ENCODE data around the gene TMEM121B.
"Not testable (repeated sequence)": the region's sequence is repeated elsewhere in the genome, so short reads cannot be mapped to it uniquely, and the experiment has no call there.

Gene TMEM121B

GRCh38 chr22:17121233-17122195 lies at the start of gene TMEM121B:
Gene TMEM121B, minus strand, starts transcription at chr22:17121360. Its CDS starts 233 bp downstream, at chr22:17121127.
- peak in 1 of 3 donors; percentile 16 for DNase-seq (ENCODE audit: low read depth in 2 of 3, low spot score in 1 of 3)

DNA sequence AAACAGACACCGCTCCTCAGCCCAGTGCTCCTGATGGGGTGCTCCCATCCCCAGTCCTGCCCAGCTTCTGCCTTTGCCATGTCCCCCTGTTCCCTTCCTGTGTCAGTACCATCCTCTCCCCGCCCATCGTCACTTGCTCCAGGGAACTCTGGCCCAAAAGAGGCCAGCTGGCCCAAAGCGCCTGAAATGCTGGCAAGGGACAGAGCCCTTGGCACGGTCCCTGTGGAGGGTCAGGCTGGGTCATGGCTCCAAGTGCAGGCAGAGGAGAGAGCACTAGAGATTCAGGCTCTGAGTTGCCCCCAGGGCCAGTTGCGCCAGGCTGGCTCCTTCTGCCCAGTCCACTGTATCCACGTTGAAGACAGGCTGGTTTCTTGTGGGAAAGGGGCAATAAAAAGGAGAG lies 46.3 kb upstream of the TMEM121B start:
- DNase-seq (ENCODE audit: low read depth in 2 of 3, low spot score in 1 of 3), result no peak

DNA sequence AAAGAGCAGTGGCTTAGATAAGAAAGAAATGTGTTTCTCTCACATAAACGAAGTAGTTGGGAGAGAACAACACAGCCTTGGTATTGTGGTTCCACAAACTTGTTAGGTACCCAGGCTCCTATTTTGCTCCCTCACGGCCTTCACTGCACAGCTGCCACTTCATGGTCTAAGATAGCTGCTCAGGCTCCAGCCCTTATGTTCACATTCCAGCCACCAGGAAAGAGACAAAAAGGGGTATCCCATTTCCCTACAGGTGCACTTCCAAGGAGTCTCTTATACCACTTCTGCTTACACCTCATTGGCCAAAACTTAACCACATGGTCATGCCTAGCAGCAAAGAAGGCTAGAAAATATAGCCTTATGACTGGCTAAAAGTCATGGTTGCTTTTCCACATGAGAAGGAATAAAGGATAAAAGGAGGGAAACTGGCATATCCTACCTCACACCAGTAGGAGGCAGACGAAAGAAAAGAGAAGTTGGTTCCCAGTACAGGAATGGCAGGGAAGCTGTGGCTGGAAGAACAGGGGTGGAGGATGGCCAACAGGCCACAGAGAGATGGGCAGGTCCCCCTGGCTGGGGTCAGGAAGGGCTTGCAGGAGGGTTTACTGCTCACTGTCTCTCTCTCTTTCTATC lies 43.3 kb upstream of the TMEM121B start:
- DNase-seq (ENCODE audit: low read depth in 2 of 3, low spot score in 1 of 3), result no peak

DNA sequence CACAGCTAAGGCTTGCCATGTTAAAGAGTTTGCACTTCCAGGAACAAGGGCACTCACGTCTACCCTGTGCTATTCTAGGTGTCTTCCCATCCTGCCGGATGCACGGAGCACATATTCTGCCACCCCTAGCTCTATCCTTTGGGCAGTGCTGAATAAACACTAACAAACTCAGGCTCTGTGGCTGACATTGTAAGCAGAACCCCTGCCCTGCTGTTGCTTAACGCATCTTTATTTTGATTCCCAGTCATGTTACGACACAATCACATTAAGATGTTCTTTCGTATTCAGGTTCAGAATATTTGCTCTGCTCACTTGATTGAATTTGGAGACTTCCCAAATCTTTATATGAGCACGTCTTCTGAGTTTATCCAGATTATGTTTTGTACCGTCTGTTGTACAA lies 41.6 kb upstream of the TMEM121B start:
- DNase-seq (ENCODE audit: low read depth in 2 of 3, low spot score in 1 of 3), result no peak

DNA sequence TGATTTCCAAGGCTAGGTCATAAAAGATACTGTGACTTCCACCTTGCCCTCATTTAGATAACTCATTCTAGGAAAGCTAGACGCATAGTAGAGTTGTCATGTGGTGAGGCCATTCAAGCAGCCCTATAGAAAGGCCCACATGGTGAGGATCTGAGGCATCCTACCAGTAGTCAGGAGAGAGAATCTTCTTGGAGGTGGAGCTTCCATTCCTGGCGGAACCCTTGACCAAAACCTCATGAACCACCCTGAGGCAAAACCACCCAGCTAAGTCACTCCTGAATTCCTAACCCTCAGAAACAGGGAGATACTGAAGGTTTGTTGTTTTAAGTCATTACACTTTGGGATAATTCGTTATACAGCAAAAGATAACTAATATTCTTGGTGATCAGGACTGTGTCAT lies 40.8 kb upstream of the TMEM121B start:
- no peak for DNase-seq (ENCODE audit: low read depth in 2 of 3, low spot score in 1 of 3)

DNA sequence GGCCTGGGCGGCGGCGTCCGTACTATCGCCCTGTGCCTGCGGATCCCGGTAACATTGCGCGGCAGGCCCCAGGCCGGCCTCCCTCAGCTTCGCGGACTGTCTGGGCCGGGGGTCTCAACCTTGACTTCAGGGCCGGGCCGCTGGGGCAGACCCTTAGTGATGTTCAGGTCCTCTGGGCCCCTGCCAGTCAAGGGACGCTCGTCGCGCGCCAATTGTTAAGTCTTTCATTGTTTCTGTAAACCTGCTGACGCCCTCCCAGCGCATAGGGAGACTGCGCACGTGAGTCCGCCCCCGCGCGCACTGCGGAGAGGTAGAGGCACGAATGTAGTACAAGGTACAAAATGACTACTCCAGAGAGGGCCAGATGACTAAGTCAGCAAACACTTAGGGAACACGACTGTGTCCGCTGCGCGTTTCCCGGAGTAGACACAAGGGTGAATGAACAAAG lies 38.4 kb upstream of the TMEM121B start:
- peak; percentile 65 to 69 (median 66) for DNase-seq (ENCODE audit: low read depth in 2 of 3, low spot score in 1 of 3)

GRCh38 chr22:17158568-17159503 lies 37.7 kb upstream of the TMEM121B start, which contains the start of gene HDHD5:
Gene HDHD5, minus strand, starts transcription at chr22:17159277. Its CDS starts 26 bp downstream, at chr22:17159251.
- DNase-seq (ENCODE audit: low read depth in 2 of 3, low spot score in 1 of 3), result peak; percentile 77 to 88 (median 79)

- DNase-seq (ENCODE audit: low read depth in 2 of 3, low spot score in 1 of 3), result no peak
Measured at GRCh38 chr22:17158176-17158567, 37.0 kb upstream of the TMEM121B start.

GRCh38 chr22:17157714-17158113 lies 36.6 kb upstream of the TMEM121B start:
- DNase-seq (ENCODE audit: low read depth in 2 of 3, low spot score in 1 of 3), result no peak

DNA sequence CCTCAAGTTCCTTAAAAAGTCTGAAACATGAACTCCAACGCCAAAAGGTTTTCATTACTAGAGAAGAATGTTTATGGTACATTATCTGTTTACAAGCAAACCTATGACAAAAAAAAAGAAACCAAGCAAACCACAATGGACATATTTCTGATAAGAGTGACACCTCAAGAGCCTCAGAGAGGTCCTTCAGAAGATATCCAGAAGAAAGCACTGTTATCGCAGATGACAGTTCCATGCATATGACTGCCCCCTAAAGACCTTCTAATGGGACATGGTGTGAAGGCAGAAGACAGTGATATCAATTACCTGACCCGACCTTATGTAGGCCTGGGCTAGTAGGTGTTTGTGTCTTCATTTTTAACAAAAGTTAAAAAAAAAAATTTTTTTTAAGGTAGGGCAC lies 34.8 kb upstream of the TMEM121B start:
- DNase-seq (ENCODE audit: low read depth in 2 of 3, low spot score in 1 of 3), result no peak

DNA sequence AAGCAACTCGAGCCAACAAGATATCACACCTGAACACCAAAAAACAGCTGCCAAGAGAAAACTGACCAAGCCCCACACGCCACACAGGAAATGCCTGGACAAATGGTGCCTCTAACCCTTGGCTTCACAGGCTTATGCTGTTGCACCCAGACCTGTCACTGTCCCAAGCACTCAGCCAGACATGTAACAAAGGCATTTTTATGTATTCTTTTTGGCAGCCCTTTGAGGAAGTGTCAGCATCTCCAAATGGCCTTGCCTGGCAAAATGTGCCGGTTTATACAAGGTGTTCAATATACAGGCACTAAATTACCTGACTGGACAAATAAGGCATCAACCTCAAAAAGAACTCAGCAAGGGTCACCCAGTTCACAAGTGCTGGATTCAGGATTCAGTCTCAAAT lies 31.8 kb upstream of the TMEM121B start:
- no peak for DNase-seq (ENCODE audit: low read depth in 2 of 3, low spot score in 1 of 3)

DNA sequence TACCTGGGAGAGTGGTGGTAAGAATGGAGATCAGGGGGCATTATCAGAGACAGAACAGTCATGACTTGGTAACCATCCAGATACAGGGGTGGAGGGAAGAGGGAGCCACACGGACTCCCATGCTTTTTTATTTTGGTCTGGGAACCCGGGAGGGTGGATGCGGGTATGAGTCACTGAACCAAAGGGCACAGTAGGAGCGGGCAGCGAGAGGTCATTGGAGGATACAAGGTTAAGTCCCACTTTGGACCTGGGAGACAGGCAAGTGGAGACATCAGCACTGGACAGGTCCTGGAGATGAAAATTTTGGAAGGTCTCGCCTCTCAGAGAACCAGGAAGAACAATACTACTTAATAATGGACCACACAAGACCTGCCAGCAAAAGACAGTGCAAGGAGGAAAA lies 31.2 kb upstream of the TMEM121B start:
- DNase-seq (ENCODE audit: low read depth in 2 of 3, low spot score in 1 of 3), result no peak

- DNase-seq (ENCODE audit: low read depth in 2 of 3, low spot score in 1 of 3), result no peak
Measured at GRCh38 chr22:17149076-17149815, 28.1 kb upstream of the TMEM121B start.

DNA sequence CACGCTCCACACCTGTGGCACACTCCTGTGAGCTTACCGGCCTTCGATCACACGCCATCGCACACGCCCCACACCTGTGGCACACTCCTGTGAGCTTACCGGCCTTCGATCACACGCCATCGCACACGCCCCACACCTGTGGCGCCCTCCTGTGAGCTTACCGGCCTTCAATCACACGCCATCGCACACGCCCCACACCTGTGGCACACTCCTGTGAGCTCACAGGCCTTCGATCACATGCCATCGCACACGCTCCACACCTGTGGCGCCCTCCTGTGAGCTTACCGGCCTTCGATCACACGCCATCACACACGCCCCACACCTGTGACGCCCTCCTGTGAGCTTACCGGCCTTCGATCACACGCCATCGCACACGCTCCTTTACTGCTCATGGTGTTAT lies 26.3 kb upstream of the TMEM121B start:
- not testable (repeated sequence) for DNase-seq (ENCODE audit: low read depth in 2 of 3, low spot score in 1 of 3)

DNA sequence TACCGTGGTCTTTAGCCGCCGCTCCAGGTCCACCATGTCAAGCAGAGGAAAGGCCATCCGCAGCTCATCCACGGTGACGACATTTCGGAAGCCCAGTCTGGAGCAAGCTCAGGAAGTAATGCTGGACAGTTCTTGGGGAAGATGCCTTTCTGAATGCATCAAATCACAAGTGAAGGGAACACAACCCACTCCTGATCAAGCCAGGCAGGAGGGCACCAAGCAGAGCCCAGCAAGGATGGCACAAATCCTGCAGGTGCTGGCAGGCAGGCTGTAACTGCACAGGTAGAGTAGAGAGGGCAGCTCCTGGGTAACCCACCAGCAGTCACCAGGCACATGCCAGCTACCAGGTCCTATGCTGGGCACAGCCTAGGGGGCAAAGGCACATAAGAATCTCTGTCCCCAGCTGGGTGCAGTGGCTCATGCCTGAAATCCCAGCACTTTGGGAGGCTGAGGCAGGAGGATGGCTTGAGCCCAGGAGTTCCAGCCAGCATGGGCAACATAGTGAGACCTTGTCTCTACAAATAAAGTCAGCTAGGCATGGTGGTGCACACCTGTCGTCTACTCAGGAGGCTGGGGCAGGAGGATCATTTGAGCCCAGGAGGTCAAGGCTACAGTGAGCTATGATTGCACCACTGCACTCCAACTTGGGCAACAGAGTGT lies 24.0 kb upstream of the TMEM121B start:
- DNase-seq (ENCODE audit: low read depth in 2 of 3, low spot score in 1 of 3), result no peak

DNA sequence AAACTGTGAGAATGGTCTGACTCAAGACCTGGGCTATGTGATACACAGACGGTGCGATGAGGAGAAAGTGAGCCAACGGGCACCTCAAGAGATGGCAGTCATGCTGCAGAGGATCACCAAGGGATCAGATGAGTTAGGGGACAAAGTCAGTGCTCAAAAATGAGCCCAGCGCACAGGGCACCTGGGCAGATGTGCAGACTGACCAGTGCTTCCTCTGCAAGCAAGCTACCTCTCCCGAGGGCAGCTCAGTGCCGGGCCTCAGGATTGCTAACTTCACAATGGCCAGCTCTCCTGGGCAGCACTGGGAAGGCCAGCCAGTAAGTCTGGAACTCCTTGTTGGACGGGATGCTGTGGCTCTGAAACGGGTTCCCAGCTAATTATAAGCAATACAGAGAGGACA lies 22.7 kb upstream of the TMEM121B start:
- no peak for DNase-seq (ENCODE audit: low read depth in 2 of 3, low spot score in 1 of 3)

- DNase-seq (ENCODE audit: low read depth in 2 of 3, low spot score in 1 of 3), result no peak
Measured at GRCh38 chr22:17143101-17143500, 21.9 kb upstream of the TMEM121B start.

- DNase-seq (ENCODE audit: low read depth in 2 of 3, low spot score in 1 of 3), result no peak
Measured at GRCh38 chr22:17140826-17141766, 19.9 kb upstream of the TMEM121B start.

DNA sequence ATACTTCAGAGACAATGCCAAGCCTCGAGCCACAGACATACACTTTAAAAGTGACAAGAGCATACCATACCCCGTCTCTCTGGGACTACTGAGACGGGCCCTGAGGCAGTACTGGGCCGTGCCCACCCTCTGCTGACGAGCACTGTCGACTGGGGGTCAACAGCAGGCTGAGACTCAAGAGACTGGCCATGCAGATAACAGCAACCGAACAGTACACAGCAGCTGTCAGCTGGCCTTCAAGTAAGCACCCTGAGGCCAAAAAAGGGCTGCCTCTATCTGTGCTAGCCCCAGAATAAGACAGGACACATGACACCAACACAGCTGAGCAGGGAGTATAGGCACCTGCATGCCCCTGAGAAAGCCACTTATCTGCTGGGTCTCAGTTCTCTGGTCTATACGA lies 18.9 kb upstream of the TMEM121B start:
- DNase-seq (ENCODE audit: low read depth in 2 of 3, low spot score in 1 of 3), result no peak
